ENCODE measurements around the gene OR1K1.
"Not testable (repeated sequence)": the region's sequence is repeated elsewhere in the genome, so short reads cannot be mapped to it uniquely, and the experiment has no call there.

The OR1K1 gene

GRCh38 chr9:122819791-122820489 is 20.0 kb downstream of the OR1K1 start:
- Mint-ChIP-seq H3K4me3 (no peak overlapping the region), H3K36me3 (ENCODE audit: insufficient read depth) (peaks cover 33% of the 10 kb centered on the region), H3K27me3 (no peaks in the 10 kb centered on the region), H3K27ac (ENCODE audit: low read depth) (no peak overlapping the region), H3K4me1 (peaks cover 43% of the 10 kb centered on the region), H3K9me3 (no peaks in the 10 kb centered on the region)
- ATAC-seq (replicated peaks; ENCODE audit: extremely low read depth, poor library complexity, severe bottlenecking) (no peak), DNase-seq (ENCODE audit: low spot score in 2 of 2) (no peak)

DNA sequence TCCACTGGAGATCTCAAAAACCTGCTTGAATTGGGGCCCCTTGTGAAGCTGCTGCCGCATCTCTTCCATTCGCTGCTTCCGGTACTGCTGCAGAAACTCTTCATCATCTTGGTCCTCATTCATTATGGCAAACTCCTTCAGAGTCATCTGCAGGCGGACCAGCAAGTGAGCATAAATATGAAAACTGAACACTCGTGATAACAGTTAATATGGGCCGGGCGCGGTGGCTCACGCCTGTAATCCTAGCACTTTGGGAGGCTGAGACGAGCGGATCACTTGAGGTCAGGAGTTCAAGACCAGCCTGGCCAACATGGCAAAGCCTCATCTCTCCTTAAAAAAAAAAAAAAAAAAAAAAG is 20.5 kb downstream of the OR1K1 start:
- no peaks in the 10 kb centered on the region for H3K9me3 Mint-ChIP-seq
- peaks cover 35% of the 10 kb centered on the region for H3K36me3 Mint-ChIP-seq (ENCODE audit: insufficient read depth)
- peaks cover 40% of the 10 kb centered on the region for H3K4me1 Mint-ChIP-seq
- no peak for ATAC-seq (replicated peaks; ENCODE audit: extremely low read depth, poor library complexity, severe bottlenecking)
- H3K4me3 Mint-ChIP-seq = no peak overlapping the region
- no peaks in the 10 kb centered on the region for H3K27me3 Mint-ChIP-seq
- no peak overlapping the region for H3K27ac Mint-ChIP-seq (ENCODE audit: low read depth)
- no peak for DNase-seq (ENCODE audit: low spot score in 2 of 2)

DNA sequence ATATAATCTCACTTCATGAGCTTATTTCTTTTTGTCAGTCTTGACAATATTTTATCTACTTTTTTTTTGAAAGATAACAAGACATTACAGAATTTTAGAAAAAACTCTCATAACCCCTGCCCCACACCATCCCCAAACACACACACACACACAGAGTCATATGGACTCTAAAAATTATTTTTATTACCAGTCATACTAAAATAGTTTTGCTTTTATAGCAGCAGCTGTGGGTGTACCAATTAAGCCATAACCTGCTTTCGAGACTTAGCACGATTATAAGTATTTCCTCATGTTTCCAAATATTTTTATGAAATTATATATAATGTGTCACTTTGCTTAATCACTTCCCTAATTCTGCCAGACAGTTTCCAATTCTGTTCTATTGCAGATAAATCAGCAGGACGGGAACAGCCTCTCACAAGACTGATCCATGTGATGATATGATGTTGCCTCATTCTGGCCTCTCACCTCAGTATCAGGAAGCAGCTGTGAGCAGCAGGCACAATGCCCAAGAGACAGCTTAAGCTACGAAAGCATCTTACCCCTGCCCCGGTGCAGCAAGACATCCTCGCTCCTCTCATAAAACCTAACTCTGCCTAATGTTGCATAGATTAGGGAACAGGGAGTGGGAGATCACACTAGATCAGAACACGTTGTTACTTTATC is 21.5 kb downstream of the OR1K1 start:
- Mint-ChIP-seq H3K36me3 (ENCODE audit: insufficient read depth) (peaks cover 38% of the 10 kb centered on the region), H3K9me3 (no peaks in the 10 kb centered on the region), H3K27ac (ENCODE audit: low read depth) (no peak overlapping the region), H3K4me3 (no peak overlapping the region), H3K4me1 (peaks cover 39% of the 10 kb centered on the region), H3K27me3 (no peaks in the 10 kb centered on the region)
- DNase-seq (ENCODE audit: low spot score in 2 of 2) = no peak
- no peak for ATAC-seq (replicated peaks; ENCODE audit: extremely low read depth, poor library complexity, severe bottlenecking)

GRCh38 chr9:122822056-122822455 is 22.1 kb downstream of the OR1K1 start:
- Mint-ChIP-seq H3K4me1 (peaks cover 44% of the 10 kb centered on the region), H3K27ac (ENCODE audit: low read depth) (no peak overlapping the region)

GRCh38 chr9:122822938-122823337 is 23.0 kb downstream of the OR1K1 start:
- Mint-ChIP-seq H3K4me3 (no peak overlapping the region), H3K4me1 (peaks cover 48% of the 10 kb centered on the region)
- ATAC-seq (replicated peaks; ENCODE audit: extremely low read depth, poor library complexity, severe bottlenecking) = no peak

More at GRCh38 chr9:122822056-122822455, 22.1 kb downstream of the OR1K1 start:
- Mint-ChIP-seq H3K27me3 (no peaks in the 10 kb centered on the region), H3K4me3 (no peak overlapping the region), H3K9me3 (no peaks in the 10 kb centered on the region), H3K36me3 (ENCODE audit: insufficient read depth) (peaks cover 37% of the 10 kb centered on the region)
- ATAC-seq (replicated peaks; ENCODE audit: extremely low read depth, poor library complexity, severe bottlenecking) = no peak
- no peak for DNase-seq (ENCODE audit: low spot score in 2 of 2)

DNA sequence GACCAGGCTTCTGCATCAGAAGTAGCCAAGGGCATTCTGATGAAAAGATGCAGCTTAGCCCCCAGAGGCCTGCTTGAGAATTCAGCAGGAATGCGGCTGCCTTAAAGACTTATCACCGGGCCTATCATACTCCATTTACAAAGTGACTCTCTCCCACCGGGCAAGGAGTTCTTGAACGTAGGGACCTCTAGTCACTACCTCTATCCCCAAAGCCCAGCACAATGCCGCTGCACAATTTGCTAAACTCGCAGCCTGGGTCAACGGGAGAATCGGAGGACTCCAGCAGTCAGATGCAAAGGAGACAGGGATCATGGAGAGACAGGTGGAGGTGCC is 27.8 kb downstream of the OR1K1 start:
- Mint-ChIP-seq H3K4me3 (peak overlapping the region; percentile 99), H3K4me1 (peaks cover 32% of the 10 kb centered on the region), H3K27me3 (no peaks in the 10 kb centered on the region), H3K27ac (ENCODE audit: low read depth) (peak overlapping the region; percentile 92), H3K36me3 (ENCODE audit: insufficient read depth) (peaks cover 22% of the 10 kb centered on the region), H3K9me3 (no peaks in the 10 kb centered on the region)
- DNase-seq (ENCODE audit: low spot score in 2 of 2) (no peak), ATAC-seq (replicated peaks; ENCODE audit: extremely low read depth, poor library complexity, severe bottlenecking) (peak; percentile 13)

More at GRCh38 chr9:122822938-122823337, 23.0 kb downstream of the OR1K1 start:
- peaks cover 36% of the 10 kb centered on the region for H3K36me3 Mint-ChIP-seq (ENCODE audit: insufficient read depth)
- peak overlapping the region; percentile 69 for H3K27ac Mint-ChIP-seq (ENCODE audit: low read depth)
- H3K27me3 Mint-ChIP-seq = no peaks in the 10 kb centered on the region
- no peaks in the 10 kb centered on the region for H3K9me3 Mint-ChIP-seq
- no peak for DNase-seq (ENCODE audit: low spot score in 2 of 2)

DNA sequence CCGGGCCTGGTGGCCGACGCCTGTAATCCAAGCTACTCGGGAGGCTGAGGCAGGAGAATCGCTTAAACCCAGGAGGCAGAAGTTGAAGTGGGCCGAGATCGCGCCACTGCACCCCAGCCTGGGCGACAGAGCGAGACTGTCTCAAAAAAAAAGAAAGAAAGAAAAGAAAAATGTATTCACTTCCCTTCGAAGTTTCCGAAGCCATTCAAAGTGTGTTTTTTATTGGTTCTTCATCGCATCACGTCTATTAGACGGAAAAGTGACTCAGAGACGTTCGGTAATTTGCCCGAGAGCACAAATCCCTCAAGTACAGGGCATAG is 29.0 kb downstream of the OR1K1 start:
- Mint-ChIP-seq H3K4me3 (peak overlapping the region; percentile 99), H3K27ac (ENCODE audit: low read depth) (peak overlapping the region; percentile 92), H3K36me3 (ENCODE audit: insufficient read depth) (peaks cover 16% of the 10 kb centered on the region)

DNA sequence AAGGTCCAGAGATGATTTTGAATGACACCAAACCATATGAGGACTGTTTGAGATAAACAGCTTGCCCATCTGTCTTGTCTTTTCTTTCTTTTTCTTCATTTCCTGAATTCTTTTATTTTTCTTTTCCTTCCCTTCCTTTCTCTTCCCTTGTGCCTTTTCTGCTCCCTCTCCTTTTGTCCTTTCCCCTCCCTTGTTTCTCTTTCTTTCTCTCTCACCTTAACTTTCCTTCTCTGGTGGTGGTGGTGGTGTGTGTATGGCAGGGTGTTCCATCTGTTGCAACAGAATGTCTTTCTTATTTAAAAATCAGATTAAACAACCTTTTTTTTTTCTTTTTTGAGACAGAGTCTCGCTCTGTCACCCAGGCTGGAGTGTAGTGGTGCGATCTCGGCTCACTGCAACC is 32.3 kb downstream of the OR1K1 start:
- ATAC-seq (replicated peaks; ENCODE audit: extremely low read depth, poor library complexity, severe bottlenecking) = no peak
- H3K4me1 Mint-ChIP-seq = peaks cover 21% of the 10 kb centered on the region

More for the DNA sequence above, 29.0 kb downstream of the OR1K1 start:
- H3K4me1 Mint-ChIP-seq = peaks cover 28% of the 10 kb centered on the region
- DNase-seq (ENCODE audit: low spot score in 2 of 2); ATAC-seq (replicated peaks; ENCODE audit: extremely low read depth, poor library complexity, severe bottlenecking); H3K27me3 Mint-ChIP-seq; H3K9me3 Mint-ChIP-seq: not testable (repeated sequence)

DNA sequence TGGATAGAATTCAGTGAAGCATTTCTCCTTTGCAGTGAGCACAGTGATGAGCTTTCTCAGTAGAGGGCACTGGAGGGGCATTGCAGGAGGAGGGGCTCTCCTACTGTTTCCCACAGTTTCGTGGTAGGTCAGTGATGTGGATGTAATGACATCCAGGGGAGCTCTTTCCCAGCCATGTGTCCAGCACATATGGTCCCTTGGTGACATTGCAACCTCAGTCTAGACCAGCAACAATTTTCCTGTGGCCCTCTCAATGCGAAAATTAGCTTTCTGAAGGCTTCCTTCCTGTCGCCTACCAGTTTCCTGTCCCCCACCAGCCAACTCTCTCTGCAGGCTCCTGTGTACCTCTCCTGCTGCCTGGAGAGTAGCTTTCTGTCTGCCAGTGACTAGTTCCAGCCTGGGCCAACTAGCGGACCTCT is 35.4 kb downstream of the OR1K1 start:
- peak overlapping the region; percentile 54 for H3K4me3 Mint-ChIP-seq
- H3K4me1 Mint-ChIP-seq = peaks cover 18% of the 10 kb centered on the region
- DNase-seq (ENCODE audit: low spot score in 2 of 2) (no peak), ATAC-seq (replicated peaks; ENCODE audit: extremely low read depth, poor library complexity, severe bottlenecking) (peak; percentile 60)
- no peaks in the 10 kb centered on the region for H3K27me3 Mint-ChIP-seq
- peaks cover 1% of the 10 kb centered on the region for H3K36me3 Mint-ChIP-seq (ENCODE audit: insufficient read depth)
- H3K27ac Mint-ChIP-seq (ENCODE audit: low read depth) = peak overlapping the region; percentile 60
- H3K9me3 Mint-ChIP-seq = no peaks in the 10 kb centered on the region

More for the DNA sequence above, 32.3 kb downstream of the OR1K1 start:
- Mint-ChIP-seq H3K9me3 (no peaks in the 10 kb centered on the region), H3K27ac (ENCODE audit: low read depth) (peak overlapping the region; percentile 38), H3K4me3 (no peak overlapping the region), H3K27me3 (no peaks in the 10 kb centered on the region), H3K36me3 (ENCODE audit: insufficient read depth) (peaks cover 11% of the 10 kb centered on the region)
- no peak for DNase-seq (ENCODE audit: low spot score in 2 of 2)

DNA sequence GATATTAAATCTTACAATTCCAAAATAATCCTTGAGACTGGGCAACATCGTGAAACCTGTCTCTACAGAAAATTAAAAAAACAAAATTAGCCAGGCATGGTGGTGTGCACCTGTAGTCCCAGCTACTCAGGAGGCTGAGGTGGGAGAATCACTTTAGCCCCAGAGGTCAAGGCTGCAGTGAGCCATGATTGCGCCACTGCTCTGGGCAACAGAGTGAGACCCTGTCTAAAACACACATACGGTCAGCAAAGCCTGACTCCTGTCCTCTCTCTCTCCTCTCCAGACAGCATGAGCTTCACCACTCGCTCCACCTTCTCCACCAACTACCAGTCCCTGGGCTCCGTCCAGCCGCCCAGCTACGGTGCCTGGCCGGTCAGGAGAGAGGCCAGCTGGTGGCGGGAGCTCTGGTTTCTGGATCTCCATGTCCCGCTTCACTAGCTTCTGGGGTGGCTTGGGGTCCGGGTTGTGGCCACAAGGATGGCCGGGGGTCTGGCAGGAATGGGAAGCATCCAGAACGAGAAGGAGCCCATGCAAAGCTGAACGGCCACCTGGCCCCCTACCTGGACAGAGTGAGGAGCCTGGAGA is 37.4 kb downstream of the OR1K1 start:
- no peak for ATAC-seq (replicated peaks; ENCODE audit: extremely low read depth, poor library complexity, severe bottlenecking)
- H3K4me1 Mint-ChIP-seq = peaks cover 14% of the 10 kb centered on the region
- DNase-seq (ENCODE audit: low spot score in 2 of 2) = no peak
- no peaks in the 10 kb centered on the region for H3K27me3 Mint-ChIP-seq
- H3K27ac Mint-ChIP-seq (ENCODE audit: low read depth) = no peak overlapping the region
- H3K9me3 Mint-ChIP-seq = no peaks in the 10 kb centered on the region
- H3K4me3 Mint-ChIP-seq = no peak overlapping the region
- H3K36me3 Mint-ChIP-seq (ENCODE audit: insufficient read depth) = peaks cover 1% of the 10 kb centered on the region

- H3K9me3 Mint-ChIP-seq; H3K4me3 Mint-ChIP-seq; H3K27ac Mint-ChIP-seq (ENCODE audit: low read depth); DNase-seq (ENCODE audit: low spot score in 2 of 2); H3K27me3 Mint-ChIP-seq; H3K36me3 Mint-ChIP-seq (ENCODE audit: insufficient read depth); ATAC-seq (replicated peaks; ENCODE audit: extremely low read depth, poor library complexity, severe bottlenecking): not testable (repeated sequence)
- peaks cover 13% of the 10 kb centered on the region for H3K4me1 Mint-ChIP-seq
Measured at GRCh38 chr9:122838441-122838840, 38.5 kb downstream of the OR1K1 start.

GRCh38 chr9:122841501-122841900 is 41.6 kb downstream of the OR1K1 start:
- H3K36me3 Mint-ChIP-seq (ENCODE audit: insufficient read depth) = peaks cover 8% of the 10 kb centered on the region
- no peak for ATAC-seq (replicated peaks; ENCODE audit: extremely low read depth, poor library complexity, severe bottlenecking)
- no peaks in the 10 kb centered on the region for H3K9me3 Mint-ChIP-seq
- H3K27me3 Mint-ChIP-seq = no peaks in the 10 kb centered on the region
- DNase-seq (ENCODE audit: low spot score in 2 of 2) = no peak
- peaks cover 2% of the 10 kb centered on the region for H3K4me1 Mint-ChIP-seq
- no peak overlapping the region for H3K27ac Mint-ChIP-seq (ENCODE audit: low read depth)
- H3K4me3 Mint-ChIP-seq = no peak overlapping the region

GRCh38 chr9:122844137-122844536 is 44.2 kb downstream of the OR1K1 start:
- no peak overlapping the region for H3K27ac Mint-ChIP-seq (ENCODE audit: low read depth)
- peaks cover 6% of the 10 kb centered on the region for H3K4me1 Mint-ChIP-seq
- no peak overlapping the region for H3K4me3 Mint-ChIP-seq
- H3K27me3 Mint-ChIP-seq = no peaks in the 10 kb centered on the region
- ATAC-seq (replicated peaks; ENCODE audit: extremely low read depth, poor library complexity, severe bottlenecking) (no peak), DNase-seq (ENCODE audit: low spot score in 2 of 2) (no peak)
- no peaks in the 10 kb centered on the region for H3K9me3 Mint-ChIP-seq
- H3K36me3 Mint-ChIP-seq (ENCODE audit: insufficient read depth) = peaks cover 20% of the 10 kb centered on the region
